SK-N-SH (cell line): ENCODE results near the gene AK4. TPM values are rescaled to one million over a fixed set of nuclear protein-coding genes. Genes with fewer than 3 reads are reported as not detected.

ENCODE experiments used
- CTCF ChIA-PET: fragments of 300-600, 350-600 bp; formaldehyde crosslinking; extraction: SDS; loops from one replicate; lab custom pipeline; 2021; lab: Yijun Ruan, JAX
- POLR2A ChIA-PET: fragments of 350-600 bp; sonication (Branson Sonifier 250); formaldehyde crosslinking; extraction: SDS; loops from one replicate; lab custom pipeline; 2020; ENCODE audit warnings: antibody characterized with exemption, inconsistent platforms; lab: Yijun Ruan, JAX
- DNase-seq: peaks from one replicate; pipeline ENCODE4 v3.0.0; 2012
- H2AFZ ChIP-seq: fragments of 200-600 bp; sonication (generic); 2 replicates; pipeline ENCODE4 v1.8.1; 2016; ENCODE audit warnings: antibody characterized with exemption, mild to moderate bottlenecking, low read depth
- H3F3A ChIP-seq: fragments of 200-600 bp; sonication (generic); replicated peaks from 2 replicates; pipeline ENCODE3; 2016; ENCODE audit warnings: antibody characterized with exemption, mild to moderate bottlenecking; ENCODE audit not compliant: insufficient read depth
- H3K27ac ChIP-seq, 2 experiments: fragments of 200-500 bp in 1 of 2; fragments of 200-600 bp in 1 of 2; sonication (Bioruptor generic) in 1 of 2; sonication (generic), shearing (Covaris generic) in 1 of 2; 2 replicates each; pipeline versions ENCODE4 v1.5.1 to v1.6.1; 2014 to 2016; ENCODE audit warnings: low read depth in 2 of 2, inconsistent platforms in 1 of 2, low read length in 1 of 2, mild to moderate bottlenecking in 1 of 2, mixed read lengths in 1 of 2
- H3K27me3 ChIP-seq: fragments of 200-600 bp; sonication (generic), shearing (Covaris generic); 2 replicates; pipeline ENCODE4 v1.6.1; 2016; ENCODE audit warnings: mixed run types; ENCODE audit not compliant: insufficient read depth
- H3K36me3 ChIP-seq, 2 experiments: fragments of 200-500 bp in 1 of 2; fragments of 200-600 bp in 1 of 2; sonication (Bioruptor generic) in 1 of 2; sonication (generic) in 1 of 2; replicated peaks in 1 of 2; 2 replicates each; pipeline versions ENCODE3 to v1.5.1; 2014 to 2016; ENCODE audit warnings: low read length in 1 of 2, mild to moderate bottlenecking in 1 of 2; ENCODE audit not compliant: insufficient read depth in 2 of 2, control insufficient read depth in 1 of 2
- H3K4me1 ChIP-seq, 2 experiments: fragments of 200-500 bp in 1 of 2; fragments of 200-600 bp in 1 of 2; sonication (Bioruptor generic) in 1 of 2; sonication (generic), shearing (Covaris generic) in 1 of 2; 2 replicates each; pipeline versions ENCODE4 v1.5.1 to v1.6.1; 2014 to 2016; ENCODE audit warnings: low read depth in 1 of 2, low read length in 1 of 2, mixed run types in 1 of 2; ENCODE audit not compliant: insufficient read depth in 2 of 2, control insufficient read depth in 1 of 2
- H3K4me2 ChIP-seq: fragments of 200-600 bp; sonication (generic), shearing (Covaris generic); 2 replicates; pipeline ENCODE4 v1.6.1; 2017; ENCODE audit warnings: mixed run types
- H3K4me3 ChIP-seq, 2 experiments: fragments of 200-500 bp in 1 of 2; fragments of 200-600 bp in 1 of 2; sonication (Bioruptor generic) in 1 of 2; sonication (generic), shearing (Covaris generic) in 1 of 2; 2 replicates each; pipeline versions ENCODE4 v1.5.1 to v1.8.1; 2014 to 2016; ENCODE audit warnings: low read depth in 2 of 2, inconsistent platforms in 1 of 2, low read length in 1 of 2, mild to moderate bottlenecking in 1 of 2, mixed read lengths in 1 of 2, moderate library complexity in 1 of 2
- H3K79me2 ChIP-seq: fragments of 200-600 bp; sonication (generic); 2 replicates; pipeline ENCODE4 v1.8.1; 2017; ENCODE audit warnings: mild to moderate bottlenecking; ENCODE audit not compliant: insufficient read depth
- H3K9ac ChIP-seq: fragments of 200-600 bp; sonication (generic); 2 replicates; pipeline ENCODE4 v1.6.1; 2017; ENCODE audit warnings: mixed run types
- H3K9me2 ChIP-seq: fragments of 200-600 bp; sonication (generic); 2 replicates; pipeline ENCODE4 v1.6.1; 2017; ENCODE audit warnings: mixed run types
- H3K9me3 ChIP-seq: fragments of 200-600 bp; sonication (generic); 2 replicates; pipeline ENCODE4 v1.6.1; 2017; ENCODE audit warnings: mixed run types, mild to moderate bottlenecking, moderate library complexity
- H4K20me1 ChIP-seq: fragments of 200-600 bp; sonication (generic); 2 replicates; pipeline ENCODE4 v1.6.1; 2017; ENCODE audit warnings: mild to moderate bottlenecking, mixed run types; ENCODE audit not compliant: insufficient read depth
- CHD2 ChIP-seq: fragments of 150-350 bp; IDR thresholded peaks from 2 replicates; pipeline ENCODE4 v1.6.1; 2018; ENCODE audit warnings: low read length; ENCODE audit not compliant: partially characterized antibody
- ELF1 ChIP-seq: IDR thresholded peaks from 2 replicates; pipeline ENCODE4 v1.4.0; 2012
- EP300 ChIP-seq, 2 experiments: IDR thresholded peaks; 2 replicates each; pipeline versions ENCODE4 v1.4.0 to v1.6.1; 2012; ENCODE audit warnings: borderline replicate concordance in 1 of 2, low read depth in 1 of 2, low read length in 1 of 2
- FOXJ3 ChIP-seq: sonication (generic); formaldehyde crosslinking; IDR thresholded peaks from 2 replicates; pipeline ENCODE4 v1.5.1; 2020; ENCODE audit warnings: mild to moderate bottlenecking, missing genetic modification reagents
- FOXM1 ChIP-seq: IDR thresholded peaks from 2 replicates; pipeline ENCODE4 v1.4.0; 2012; ENCODE audit warnings: low read depth, mild to moderate bottlenecking
- GABPA ChIP-seq: IDR thresholded peaks from 2 replicates; pipeline ENCODE4 v1.4.0; 2012; ENCODE audit warnings: low read depth, mild to moderate bottlenecking
- JUND ChIP-seq: IDR thresholded peaks from 2 replicates; pipeline ENCODE4 v1.4.0; 2012
- RAD21 ChIP-seq: IDR thresholded peaks from 2 replicates; pipeline ENCODE4 v1.6.1; 2012; ENCODE audit warnings: mild to moderate bottlenecking, low read length
- RCOR1 ChIP-seq: fragments of 150-350 bp; IDR thresholded peaks from 2 replicates; pipeline ENCODE4 v1.6.1; 2017; ENCODE audit warnings: antibody characterized with exemption, low read length
- SMC3 ChIP-seq: IDR thresholded peaks from 2 replicates; pipeline ENCODE4 v1.6.1; 2012; ENCODE audit warnings: low read depth, low read length, improper control_type of control experiment
- WGBS: methylation state at CpG from one replicate; pipeline ENCODE4 v1.1.6; 2017; ENCODE audit warnings: low lambda C conversion rate; 5-methylcytosine and 5-hydroxymethylcytosine counted together
- polyA plus RNA-seq, 3 experiments: library from polyadenylated mRNA; depleted of rRNA; stranded (reverse); fragments of >200 nt; gene quantifications; 2 replicates each; pipeline ENCODE4 v1.2.3, GENCODE V29; 2012
- TF ChIP-seq, protein P1 (sequence below): IDR thresholded peaks from 2 replicates; pipeline ENCODE4 v1.6.1; 2012; ENCODE audit warnings: mild to moderate bottlenecking, low read depth, low read length, moderate library complexity
- TF ChIP-seq, protein P2 (sequence below): fragments of 200-600 bp; sonication (generic); IDR thresholded peaks from 2 replicates; pipeline ENCODE4 v1.6.1; 2017; ENCODE audit warnings: antibody characterized with exemption, mild to moderate bottlenecking, moderate library complexity
- TF ChIP-seq, protein P3 (sequence below): fragments of 150-350 bp; IDR thresholded peaks from 2 replicates; pipeline ENCODE4 v1.6.1; 2016; ENCODE audit warnings: mild to moderate bottlenecking, low read depth, low read length
- TF ChIP-seq, protein P4 (sequence below): IDR thresholded peaks from 2 replicates; pipeline ENCODE4 v1.4.0; 2012; ENCODE audit warnings: low read depth
- TF ChIP-seq, protein P5 (sequence below): fragments of 150-350 bp; IDR thresholded peaks from 2 replicates; pipeline ENCODE4 v1.6.1; 2017; ENCODE audit warnings: antibody characterized with exemption, low read length, low read depth, borderline replicate concordance
- TF ChIP-seq, protein P6 (sequence below): IDR thresholded peaks from 2 replicates; pipeline ENCODE4 v1.4.0; 2012; ENCODE audit warnings: low read depth, borderline replicate concordance
- TF ChIP-seq, protein P7 (sequence below): IDR thresholded peaks from 2 replicates; pipeline ENCODE4 v1.4.0; 2012; ENCODE audit warnings: low read depth, borderline replicate concordance

AK4 gene
- polyA plus RNA-seq, 1 of the 3 experiments (the other 2 are of a cell fraction) = 6.4 TPM

DNA sequence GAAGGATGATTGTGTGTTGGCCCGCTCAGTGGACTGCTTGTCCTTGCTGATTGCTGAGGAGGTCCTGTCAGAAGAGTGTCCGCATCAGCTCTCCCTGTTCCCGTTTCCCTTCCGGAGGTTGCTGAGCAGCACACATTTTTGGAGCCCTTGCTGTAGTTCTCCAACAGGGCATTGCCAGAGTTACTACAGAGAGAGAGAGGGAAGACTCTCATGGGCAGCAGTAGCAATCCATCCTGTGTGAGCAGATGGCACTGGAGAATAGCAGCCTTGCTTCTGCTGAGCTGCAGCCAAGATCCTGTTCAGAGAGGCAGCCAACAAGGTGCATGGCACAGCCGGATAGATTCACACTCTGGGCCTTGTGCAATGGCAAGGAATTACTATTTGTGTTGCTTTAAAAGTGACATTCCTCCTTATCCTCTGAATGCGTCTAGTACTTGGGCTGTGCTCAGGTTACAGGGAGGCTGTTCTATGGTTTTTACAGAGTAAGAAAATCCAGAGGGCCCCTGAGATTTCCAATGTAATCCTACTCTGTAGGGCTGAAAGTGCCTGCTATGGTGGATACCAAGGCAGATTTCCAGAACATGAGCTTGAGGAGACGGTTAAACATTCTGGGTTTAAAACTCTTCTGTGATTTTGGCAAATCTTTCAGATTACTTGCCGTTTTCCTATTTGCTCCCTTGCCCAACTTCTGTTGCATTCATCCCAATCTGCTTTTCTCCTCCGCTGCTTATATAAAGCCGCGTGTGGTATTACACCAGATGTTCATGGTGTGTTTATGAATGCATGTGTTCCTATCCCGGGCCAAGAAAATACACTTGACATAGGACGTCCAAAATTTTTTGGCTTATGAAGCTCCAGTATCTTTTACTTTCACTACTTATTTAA lies 27.4 kb downstream of the AK4 start (continued):
- no peak for TF ChIP-seq FOXJ3 (CRISPR knock-in tag)
- TF ChIP-seq RAD21 = no peak
- no peak for TF ChIP-seq FOXM1
- no peak for TF ChIP-seq CHD2
- TF ChIP-seq, protein P1, sequence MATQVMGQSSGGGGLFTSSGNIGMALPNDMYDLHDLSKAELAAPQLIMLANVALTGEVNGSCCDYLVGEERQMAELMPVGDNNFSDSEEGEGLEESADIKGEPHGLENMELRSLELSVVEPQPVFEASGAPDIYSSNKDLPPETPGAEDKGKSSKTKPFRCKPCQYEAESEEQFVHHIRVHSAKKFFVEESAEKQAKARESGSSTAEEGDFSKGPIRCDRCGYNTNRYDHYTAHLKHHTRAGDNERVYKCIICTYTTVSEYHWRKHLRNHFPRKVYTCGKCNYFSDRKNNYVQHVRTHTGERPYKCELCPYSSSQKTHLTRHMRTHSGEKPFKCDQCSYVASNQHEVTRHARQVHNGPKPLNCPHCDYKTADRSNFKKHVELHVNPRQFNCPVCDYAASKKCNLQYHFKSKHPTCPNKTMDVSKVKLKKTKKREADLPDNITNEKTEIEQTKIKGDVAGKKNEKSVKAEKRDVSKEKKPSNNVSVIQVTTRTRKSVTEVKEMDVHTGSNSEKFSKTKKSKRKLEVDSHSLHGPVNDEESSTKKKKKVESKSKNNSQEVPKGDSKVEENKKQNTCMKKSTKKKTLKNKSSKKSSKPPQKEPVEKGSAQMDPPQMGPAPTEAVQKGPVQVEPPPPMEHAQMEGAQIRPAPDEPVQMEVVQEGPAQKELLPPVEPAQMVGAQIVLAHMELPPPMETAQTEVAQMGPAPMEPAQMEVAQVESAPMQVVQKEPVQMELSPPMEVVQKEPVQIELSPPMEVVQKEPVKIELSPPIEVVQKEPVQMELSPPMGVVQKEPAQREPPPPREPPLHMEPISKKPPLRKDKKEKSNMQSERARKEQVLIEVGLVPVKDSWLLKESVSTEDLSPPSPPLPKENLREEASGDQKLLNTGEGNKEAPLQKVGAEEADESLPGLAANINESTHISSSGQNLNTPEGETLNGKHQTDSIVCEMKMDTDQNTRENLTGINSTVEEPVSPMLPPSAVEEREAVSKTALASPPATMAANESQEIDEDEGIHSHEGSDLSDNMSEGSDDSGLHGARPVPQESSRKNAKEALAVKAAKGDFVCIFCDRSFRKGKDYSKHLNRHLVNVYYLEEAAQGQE = no peak
- TF ChIP-seq, protein P2, sequence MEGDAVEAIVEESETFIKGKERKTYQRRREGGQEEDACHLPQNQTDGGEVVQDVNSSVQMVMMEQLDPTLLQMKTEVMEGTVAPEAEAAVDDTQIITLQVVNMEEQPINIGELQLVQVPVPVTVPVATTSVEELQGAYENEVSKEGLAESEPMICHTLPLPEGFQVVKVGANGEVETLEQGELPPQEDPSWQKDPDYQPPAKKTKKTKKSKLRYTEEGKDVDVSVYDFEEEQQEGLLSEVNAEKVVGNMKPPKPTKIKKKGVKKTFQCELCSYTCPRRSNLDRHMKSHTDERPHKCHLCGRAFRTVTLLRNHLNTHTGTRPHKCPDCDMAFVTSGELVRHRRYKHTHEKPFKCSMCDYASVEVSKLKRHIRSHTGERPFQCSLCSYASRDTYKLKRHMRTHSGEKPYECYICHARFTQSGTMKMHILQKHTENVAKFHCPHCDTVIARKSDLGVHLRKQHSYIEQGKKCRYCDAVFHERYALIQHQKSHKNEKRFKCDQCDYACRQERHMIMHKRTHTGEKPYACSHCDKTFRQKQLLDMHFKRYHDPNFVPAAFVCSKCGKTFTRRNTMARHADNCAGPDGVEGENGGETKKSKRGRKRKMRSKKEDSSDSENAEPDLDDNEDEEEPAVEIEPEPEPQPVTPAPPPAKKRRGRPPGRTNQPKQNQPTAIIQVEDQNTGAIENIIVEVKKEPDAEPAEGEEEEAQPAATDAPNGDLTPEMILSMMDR = no peak

DNA sequence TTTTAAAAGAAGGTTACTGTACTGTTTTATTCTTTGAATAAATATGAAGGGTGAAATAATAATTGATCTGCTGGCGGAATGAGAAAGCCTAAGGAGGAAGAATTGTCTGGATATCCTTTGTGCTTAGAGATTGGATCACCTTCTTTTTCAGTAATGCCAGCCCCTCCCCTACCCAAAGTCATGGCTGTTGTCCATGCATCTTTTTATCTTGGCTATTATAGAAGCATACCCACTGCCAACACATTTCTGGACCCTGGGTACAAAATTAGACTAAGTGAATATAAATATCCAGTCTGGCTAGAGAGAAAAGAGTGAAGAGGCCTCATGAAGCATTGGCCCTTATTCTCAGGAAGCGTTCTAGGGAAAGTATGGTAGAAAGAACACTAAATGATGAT lies 28.1 kb downstream of the AK4 start:
- no peaks in the 10 kb centered on the region for H3K79me2 ChIP-seq
- 95% methylated on average over 2 of the region's 2 CpGs for WGBS
- H3K4me3 ChIP-seq = no peak overlapping the region
- H3K4me1 ChIP-seq = peaks cover 6 to 18% of the 10 kb centered on the region in 2 experiments; a peak in 2 of 4 replicates
- H3K4me2 ChIP-seq = no peak overlapping the region
- H3K9ac ChIP-seq = no peak overlapping the region
- no peaks in the 10 kb centered on the region for H3K36me3 ChIP-seq
- no peaks in the 10 kb centered on the region for H3K9me2 ChIP-seq
- no peak for DNase-seq
- no peak overlapping the region for H2AFZ ChIP-seq
- ChIA-PET POLR2A (no interaction called here), CTCF (no interaction called here)
- no peak overlapping the region for H3K27ac ChIP-seq
- no peaks in the 10 kb centered on the region for H4K20me1 ChIP-seq
- no peaks in the 10 kb centered on the region for H3K9me3 ChIP-seq
- H3F3A ChIP-seq = peaks cover 18% of the 10 kb centered on the region
- H3K27me3 ChIP-seq = no peaks in the 10 kb centered on the region
- no peak for TF ChIP-seq SMC3
- TF ChIP-seq, protein P3, sequence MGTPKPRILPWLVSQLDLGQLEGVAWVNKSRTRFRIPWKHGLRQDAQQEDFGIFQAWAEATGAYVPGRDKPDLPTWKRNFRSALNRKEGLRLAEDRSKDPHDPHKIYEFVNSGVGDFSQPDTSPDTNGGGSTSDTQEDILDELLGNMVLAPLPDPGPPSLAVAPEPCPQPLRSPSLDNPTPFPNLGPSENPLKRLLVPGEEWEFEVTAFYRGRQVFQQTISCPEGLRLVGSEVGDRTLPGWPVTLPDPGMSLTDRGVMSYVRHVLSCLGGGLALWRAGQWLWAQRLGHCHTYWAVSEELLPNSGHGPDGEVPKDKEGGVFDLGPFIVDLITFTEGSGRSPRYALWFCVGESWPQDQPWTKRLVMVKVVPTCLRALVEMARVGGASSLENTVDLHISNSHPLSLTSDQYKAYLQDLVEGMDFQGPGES = no peak
- TF ChIP-seq, protein P4, sequence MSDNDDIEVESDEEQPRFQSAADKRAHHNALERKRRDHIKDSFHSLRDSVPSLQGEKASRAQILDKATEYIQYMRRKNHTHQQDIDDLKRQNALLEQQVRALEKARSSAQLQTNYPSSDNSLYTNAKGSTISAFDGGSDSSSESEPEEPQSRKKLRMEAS = no peak
- TF ChIP-seq EP300 (IDR thresholded peaks at IDR 0.05; ENCODE audit: borderline replicate concordance in 1 of 2, low read depth in 1 of 2, low read length in 1 of 2) = no peak
- TF ChIP-seq ELF1 = no peak
- TF ChIP-seq RCOR1 = no peak
- TF ChIP-seq, protein P5, sequence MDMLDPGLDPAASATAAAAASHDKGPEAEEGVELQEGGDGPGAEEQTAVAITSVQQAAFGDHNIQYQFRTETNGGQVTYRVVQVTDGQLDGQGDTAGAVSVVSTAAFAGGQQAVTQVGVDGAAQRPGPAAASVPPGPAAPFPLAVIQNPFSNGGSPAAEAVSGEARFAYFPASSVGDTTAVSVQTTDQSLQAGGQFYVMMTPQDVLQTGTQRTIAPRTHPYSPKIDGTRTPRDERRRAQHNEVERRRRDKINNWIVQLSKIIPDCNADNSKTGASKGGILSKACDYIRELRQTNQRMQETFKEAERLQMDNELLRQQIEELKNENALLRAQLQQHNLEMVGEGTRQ = no peak
- TF ChIP-seq, protein P6, sequence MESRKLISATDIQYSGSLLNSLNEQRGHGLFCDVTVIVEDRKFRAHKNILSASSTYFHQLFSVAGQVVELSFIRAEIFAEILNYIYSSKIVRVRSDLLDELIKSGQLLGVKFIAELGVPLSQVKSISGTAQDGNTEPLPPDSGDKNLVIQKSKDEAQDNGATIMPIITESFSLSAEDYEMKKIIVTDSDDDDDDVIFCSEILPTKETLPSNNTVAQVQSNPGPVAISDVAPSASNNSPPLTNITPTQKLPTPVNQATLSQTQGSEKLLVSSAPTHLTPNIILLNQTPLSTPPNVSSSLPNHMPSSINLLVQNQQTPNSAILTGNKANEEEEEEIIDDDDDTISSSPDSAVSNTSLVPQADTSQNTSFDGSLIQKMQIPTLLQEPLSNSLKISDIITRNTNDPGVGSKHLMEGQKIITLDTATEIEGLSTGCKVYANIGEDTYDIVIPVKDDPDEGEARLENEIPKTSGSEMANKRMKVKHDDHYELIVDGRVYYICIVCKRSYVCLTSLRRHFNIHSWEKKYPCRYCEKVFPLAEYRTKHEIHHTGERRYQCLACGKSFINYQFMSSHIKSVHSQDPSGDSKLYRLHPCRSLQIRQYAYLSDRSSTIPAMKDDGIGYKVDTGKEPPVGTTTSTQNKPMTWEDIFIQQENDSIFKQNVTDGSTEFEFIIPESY = no peak
- no peak for TF ChIP-seq GABPA
- no peak for TF ChIP-seq FOXJ3 (CRISPR knock-in tag)
- TF ChIP-seq, protein P7, sequence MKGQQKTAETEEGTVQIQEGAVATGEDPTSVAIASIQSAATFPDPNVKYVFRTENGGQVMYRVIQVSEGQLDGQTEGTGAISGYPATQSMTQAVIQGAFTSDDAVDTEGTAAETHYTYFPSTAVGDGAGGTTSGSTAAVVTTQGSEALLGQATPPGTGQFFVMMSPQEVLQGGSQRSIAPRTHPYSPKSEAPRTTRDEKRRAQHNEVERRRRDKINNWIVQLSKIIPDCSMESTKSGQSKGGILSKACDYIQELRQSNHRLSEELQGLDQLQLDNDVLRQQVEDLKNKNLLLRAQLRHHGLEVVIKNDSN = no peak
- no peak for TF ChIP-seq JUND
